GM18498 (cell line): ENCODE measurements around the gene SLC12A5.

ENCODE experiments used
- ATAC-seq: cut with Tn5 transposase; IDR thresholded peaks from one replicate; pipeline ENCODE4 v1.9.1; 2021; ENCODE audit warnings: mild to moderate bottlenecking, moderate library complexity; ENCODE audit not compliant: unreplicated experiment

Gene SLC12A5

GRCh38 chr20:46025376-46025783 is 3.6 kb upstream of the SLC12A5 start:
- ATAC-seq, result no peak

GRCh38 chr20:46027245-46027853 is 1.7 kb upstream of the SLC12A5 start:
- no peak for ATAC-seq

GRCh38 chr20:46028110-46028509 is 905 bp upstream of the SLC12A5 start:
- ATAC-seq, result no peak

- ATAC-seq, result no peak
Measured at GRCh38 chr20:46030284-46031013, 1.4 kb downstream of the SLC12A5 start.

- ATAC-seq, result no peak
Measured at GRCh38 chr20:46031014-46031569, 2.1 kb downstream of the SLC12A5 start.

GRCh38 chr20:46031701-46032254 is 2.8 kb downstream of the SLC12A5 start:
- ATAC-seq, result no peak

GRCh38 chr20:46034039-46034438 is 5.0 kb downstream of the SLC12A5 start:
- ATAC-seq, result no peak

GRCh38 chr20:46035253-46035652 is 6.2 kb downstream of the SLC12A5 start:
- ATAC-seq, result no peak

GRCh38 chr20:46035713-46036112 is 6.7 kb downstream of the SLC12A5 start:
- ATAC-seq, result no peak

- ATAC-seq, result no peak
Measured at GRCh38 chr20:46036370-46036769, 7.4 kb downstream of the SLC12A5 start.

GRCh38 chr20:46037036-46037435 is 8.0 kb downstream of the SLC12A5 start:
- no peak for ATAC-seq

GRCh38 chr20:46040902-46041535 is 12.0 kb downstream of the SLC12A5 start:
- no peak for ATAC-seq

- no peak for ATAC-seq
Measured at GRCh38 chr20:46043556-46043955, 14.5 kb downstream of the SLC12A5 start.

GRCh38 chr20:46044896-46045295 is 15.9 kb downstream of the SLC12A5 start:
- ATAC-seq, result no peak

- no peak for ATAC-seq
Measured at GRCh38 chr20:46046588-46047310, 17.7 kb downstream of the SLC12A5 start.

- no peak for ATAC-seq
Measured at GRCh38 chr20:46047821-46048220, 18.8 kb downstream of the SLC12A5 start.

GRCh38 chr20:46049190-46049589 is 20.2 kb downstream of the SLC12A5 start:
- ATAC-seq, result no peak

GRCh38 chr20:46049815-46050214 is 20.8 kb downstream of the SLC12A5 start:
- ATAC-seq, result no peak

GRCh38 chr20:46050444-46050843 is 21.4 kb downstream of the SLC12A5 start:
- no peak for ATAC-seq

GRCh38 chr20:46050885-46051284 is 21.9 kb downstream of the SLC12A5 start:
- no peak for ATAC-seq
